Mesothelial cell of epicardium (in vitro differentiated cells): Measurements from ENCODE around the gene THAP10. TPM values are rescaled to one million over a fixed set of nuclear protein-coding genes. Genes with fewer than 3 reads are reported as not detected.

Experiments
- DNase-seq, 2 experiments: peaks; one replicate each; pipeline ENCODE4 v3.0.0; 2021; ENCODE audit warnings: low spot score in 2 of 2; ENCODE audit not compliant: unreplicated experiment in 2 of 2
- H3K27ac Mint-ChIP-seq: 2 replicates; pipeline ENCODE4 v1.8.0; 2021; ENCODE audit warnings: mixed read lengths
- H3K27me3 Mint-ChIP-seq: 2 replicates; pipeline ENCODE4 v1.8.0; 2021; ENCODE audit warnings: low read depth, mixed read lengths
- H3K36me3 Mint-ChIP-seq: 2 replicates; pipeline ENCODE4 v1.8.0; 2021; ENCODE audit warnings: mixed read lengths
- H3K4me1 Mint-ChIP-seq: 2 replicates; pipeline ENCODE4 v1.8.0; 2021; ENCODE audit warnings: mixed read lengths
- H3K4me3 Mint-ChIP-seq: 2 replicates; pipeline ENCODE4 v1.8.0; 2021; ENCODE audit warnings: mild to moderate bottlenecking, moderate library complexity, mixed read lengths
- H3K9me3 Mint-ChIP-seq: 2 replicates; pipeline ENCODE4 v1.8.0; 2021; ENCODE audit warnings: mixed read lengths
- total RNA-seq: library from RNA; stranded (reverse); gene quantifications from 3 replicates; pipeline ENCODE4 v1.2.1, GENCODE V29; 2021
- TF ChIP-seq, protein P1 (sequence below): fragments of 200-600 bp; sonication (generic); IDR thresholded peaks from one replicate; pipeline ENCODE4 v1.5.0; 2021; ENCODE audit warnings: antibody characterized with exemption; ENCODE audit not compliant: unreplicated experiment

The THAP10 gene
- total RNA-seq, 1 donor from 2014 or later: 2.9 TPM

GRCh38 chr15:70916531-70916930 lies 24.3 kb upstream of the THAP10 start:
- Mint-ChIP-seq H3K4me1 (no peaks in the 10 kb centered on the region), H3K4me3 (no peak overlapping the region), H3K27ac (no peak overlapping the region), H3K27me3 (no peaks in the 10 kb centered on the region), H3K9me3 (no peaks in the 10 kb centered on the region), H3K36me3 (peaks cover 2% of the 10 kb centered on the region)
- no peak for DNase-seq
- TF ChIP-seq, protein P1, sequence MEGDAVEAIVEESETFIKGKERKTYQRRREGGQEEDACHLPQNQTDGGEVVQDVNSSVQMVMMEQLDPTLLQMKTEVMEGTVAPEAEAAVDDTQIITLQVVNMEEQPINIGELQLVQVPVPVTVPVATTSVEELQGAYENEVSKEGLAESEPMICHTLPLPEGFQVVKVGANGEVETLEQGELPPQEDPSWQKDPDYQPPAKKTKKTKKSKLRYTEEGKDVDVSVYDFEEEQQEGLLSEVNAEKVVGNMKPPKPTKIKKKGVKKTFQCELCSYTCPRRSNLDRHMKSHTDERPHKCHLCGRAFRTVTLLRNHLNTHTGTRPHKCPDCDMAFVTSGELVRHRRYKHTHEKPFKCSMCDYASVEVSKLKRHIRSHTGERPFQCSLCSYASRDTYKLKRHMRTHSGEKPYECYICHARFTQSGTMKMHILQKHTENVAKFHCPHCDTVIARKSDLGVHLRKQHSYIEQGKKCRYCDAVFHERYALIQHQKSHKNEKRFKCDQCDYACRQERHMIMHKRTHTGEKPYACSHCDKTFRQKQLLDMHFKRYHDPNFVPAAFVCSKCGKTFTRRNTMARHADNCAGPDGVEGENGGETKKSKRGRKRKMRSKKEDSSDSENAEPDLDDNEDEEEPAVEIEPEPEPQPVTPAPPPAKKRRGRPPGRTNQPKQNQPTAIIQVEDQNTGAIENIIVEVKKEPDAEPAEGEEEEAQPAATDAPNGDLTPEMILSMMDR: no peak

GRCh38 chr15:70912187-70912586 lies 20.0 kb upstream of the THAP10 start:
- Mint-ChIP-seq H3K9me3 (peaks cover 18% of the 10 kb centered on the region), H3K36me3 (peaks cover 26% of the 10 kb centered on the region), H3K4me3 (no peak overlapping the region), H3K27me3 (no peaks in the 10 kb centered on the region), H3K27ac (no peak overlapping the region), H3K4me1 (no peaks in the 10 kb centered on the region)
- TF ChIP-seq, protein P1: no peak
- no peak for DNase-seq

DNA sequence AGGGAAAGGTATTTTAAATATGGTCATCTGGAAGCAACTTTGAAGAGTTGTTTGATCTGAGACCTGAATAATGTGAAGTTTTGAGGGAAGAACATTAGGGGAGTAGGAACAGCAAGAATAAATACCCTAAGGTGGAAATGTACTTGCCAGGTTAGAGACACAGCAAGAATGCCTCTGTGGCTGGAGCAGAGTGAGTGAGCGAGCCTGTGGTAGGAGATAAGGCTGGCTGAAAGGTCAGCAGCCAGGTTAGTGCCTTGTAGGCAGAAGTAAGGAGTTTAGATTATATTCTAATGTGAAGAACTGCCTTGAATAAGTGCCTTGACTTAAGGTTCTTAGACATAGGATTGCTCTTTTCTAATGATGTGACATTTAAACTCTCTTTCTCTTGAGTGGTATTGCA lies 18.7 kb upstream of the THAP10 start:
- Mint-ChIP-seq H3K4me1 (no peaks in the 10 kb centered on the region), H3K4me3 (no peak overlapping the region), H3K27me3 (no peaks in the 10 kb centered on the region), H3K27ac (no peak overlapping the region), H3K36me3 (peaks cover 37% of the 10 kb centered on the region), H3K9me3 (peaks cover 27% of the 10 kb centered on the region)
- no peak for DNase-seq
- TF ChIP-seq, protein P1: no peak

DNA sequence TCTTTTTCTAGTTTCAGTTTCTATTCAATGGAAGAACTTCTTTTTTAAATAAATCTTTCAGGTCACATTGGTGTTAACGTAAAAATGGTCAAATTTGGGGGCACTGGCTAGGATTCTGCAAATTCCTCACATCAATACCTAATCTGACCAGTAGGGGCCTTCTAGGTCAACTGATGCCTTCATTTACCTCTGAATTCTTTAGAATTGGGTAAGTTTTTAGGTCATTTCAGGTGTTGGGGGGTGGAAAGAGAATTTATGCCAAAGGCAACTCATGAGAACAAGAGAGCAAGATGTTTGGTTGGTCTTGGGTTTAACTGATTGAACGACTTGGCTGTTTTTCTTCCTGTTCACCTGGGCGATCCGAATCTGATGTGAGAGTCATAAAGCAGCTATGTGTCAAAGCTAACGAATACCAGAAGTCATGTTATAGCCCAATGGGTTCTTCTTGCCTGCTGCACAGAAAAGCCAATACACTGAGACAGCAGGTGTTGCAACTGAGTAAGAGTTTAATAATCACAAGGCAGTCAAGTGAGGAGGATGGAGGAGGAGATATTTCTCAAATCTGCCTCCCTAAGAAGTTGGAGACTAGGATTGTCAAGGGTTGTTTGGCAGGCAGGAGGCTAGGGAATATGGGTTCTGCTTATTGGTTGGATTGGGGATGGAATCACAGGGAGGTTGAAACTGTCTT lies 15.7 kb upstream of the THAP10 start:
- Mint-ChIP-seq H3K27me3 (no peaks in the 10 kb centered on the region), H3K4me3 (no peak overlapping the region), H3K36me3 (peaks cover 52% of the 10 kb centered on the region), H3K4me1 (no peaks in the 10 kb centered on the region), H3K9me3 (peaks cover 34% of the 10 kb centered on the region), H3K27ac (no peak overlapping the region)
- TF ChIP-seq, protein P1: peak; percentile 67
- DNase-seq: no peak

DNA sequence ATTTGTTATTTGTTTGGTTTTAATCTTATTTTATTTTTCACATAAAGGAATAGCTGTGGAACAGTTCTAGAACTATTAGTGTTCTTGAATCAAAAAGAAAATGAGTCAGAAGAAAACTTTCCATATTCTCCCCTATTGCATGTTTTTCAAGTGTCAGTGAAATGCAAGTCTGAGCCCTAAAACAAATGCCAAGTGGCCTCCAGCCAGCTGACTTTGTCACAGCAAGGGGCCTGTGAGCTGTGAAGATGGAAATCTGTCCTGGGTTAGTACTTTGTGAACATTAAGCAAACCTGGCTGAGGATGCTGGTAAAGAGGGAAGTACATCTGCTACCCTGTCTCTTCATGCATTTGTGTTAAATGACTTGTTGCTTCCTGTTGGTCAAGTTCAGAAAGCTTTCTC lies 14.6 kb upstream of the THAP10 start:
- TF ChIP-seq, protein P1: no peak
- H3K27ac Mint-ChIP-seq: no peak overlapping the region
- no peaks in the 10 kb centered on the region for H3K27me3 Mint-ChIP-seq
- H3K4me3 Mint-ChIP-seq: no peak overlapping the region
- peaks cover 34% of the 10 kb centered on the region for H3K9me3 Mint-ChIP-seq
- no peak for DNase-seq
- H3K4me1 Mint-ChIP-seq: peaks cover 4% of the 10 kb centered on the region
- peaks cover 52% of the 10 kb centered on the region for H3K36me3 Mint-ChIP-seq
